GM10266 (cell line): ENCODE data around the gene TMEM178A.

Source experiments
- DNase-seq: peaks from one replicate; pipeline ENCODE4 v3.0.0; 2012; ENCODE audit errors: extremely low spot score
- TF ChIP-seq, protein P1 (sequence below): IDR thresholded peaks from 2 replicates; pipeline ENCODE4 v1.5.1; 2012; ENCODE audit warnings: mild to moderate bottlenecking, low read depth; ENCODE audit not compliant: control insufficient read depth, insufficient read depth; ENCODE audit errors: missing control alignments

The TMEM178A gene

DNA sequence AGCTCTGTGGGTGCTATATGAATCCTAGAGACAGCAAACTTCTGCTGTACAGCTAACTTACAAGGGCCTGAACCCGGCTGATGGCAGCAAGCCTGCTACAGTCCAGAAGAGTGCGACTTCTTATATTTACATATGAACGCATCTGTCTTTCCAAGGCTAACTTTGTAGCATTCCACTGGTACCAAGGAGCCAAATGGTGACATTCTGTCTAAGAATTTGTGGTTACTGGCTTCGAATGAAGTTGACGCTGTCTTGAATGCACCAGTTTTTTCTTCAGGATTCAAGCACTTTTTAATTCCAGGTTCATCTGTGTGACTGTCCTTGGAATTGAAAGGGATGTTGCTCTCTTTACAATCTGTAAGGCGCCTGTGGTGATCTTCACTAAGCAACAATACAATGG is 70.9 kb downstream of the TMEM178A start:
- TF ChIP-seq, protein P1, sequence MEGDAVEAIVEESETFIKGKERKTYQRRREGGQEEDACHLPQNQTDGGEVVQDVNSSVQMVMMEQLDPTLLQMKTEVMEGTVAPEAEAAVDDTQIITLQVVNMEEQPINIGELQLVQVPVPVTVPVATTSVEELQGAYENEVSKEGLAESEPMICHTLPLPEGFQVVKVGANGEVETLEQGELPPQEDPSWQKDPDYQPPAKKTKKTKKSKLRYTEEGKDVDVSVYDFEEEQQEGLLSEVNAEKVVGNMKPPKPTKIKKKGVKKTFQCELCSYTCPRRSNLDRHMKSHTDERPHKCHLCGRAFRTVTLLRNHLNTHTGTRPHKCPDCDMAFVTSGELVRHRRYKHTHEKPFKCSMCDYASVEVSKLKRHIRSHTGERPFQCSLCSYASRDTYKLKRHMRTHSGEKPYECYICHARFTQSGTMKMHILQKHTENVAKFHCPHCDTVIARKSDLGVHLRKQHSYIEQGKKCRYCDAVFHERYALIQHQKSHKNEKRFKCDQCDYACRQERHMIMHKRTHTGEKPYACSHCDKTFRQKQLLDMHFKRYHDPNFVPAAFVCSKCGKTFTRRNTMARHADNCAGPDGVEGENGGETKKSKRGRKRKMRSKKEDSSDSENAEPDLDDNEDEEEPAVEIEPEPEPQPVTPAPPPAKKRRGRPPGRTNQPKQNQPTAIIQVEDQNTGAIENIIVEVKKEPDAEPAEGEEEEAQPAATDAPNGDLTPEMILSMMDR = no peak

DNA sequence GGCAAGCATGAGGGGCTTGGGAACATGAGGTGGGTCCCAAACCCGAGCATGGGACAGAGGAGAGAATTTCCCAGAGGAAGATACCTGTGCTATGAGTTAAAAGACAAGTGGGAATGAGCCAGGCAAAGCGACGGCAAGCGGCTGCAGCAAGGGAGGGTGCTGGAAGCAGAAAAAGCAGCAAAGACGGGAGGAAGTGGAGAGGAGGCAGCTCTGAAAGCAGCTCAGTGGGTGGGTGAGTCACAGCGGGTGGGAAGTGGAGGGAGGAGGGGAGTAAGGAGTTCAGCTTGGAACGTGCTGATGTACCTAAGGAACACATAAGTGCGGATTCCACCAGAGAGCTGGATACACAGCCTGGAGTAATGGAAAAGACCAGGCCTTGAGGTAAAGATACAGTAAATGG is 71.9 kb downstream of the TMEM178A start:
- no peak for DNase-seq
- TF ChIP-seq, protein P1 = no peak

More for the DNA sequence above, 70.9 kb downstream of the TMEM178A start:
- DNase-seq = no peak

DNA sequence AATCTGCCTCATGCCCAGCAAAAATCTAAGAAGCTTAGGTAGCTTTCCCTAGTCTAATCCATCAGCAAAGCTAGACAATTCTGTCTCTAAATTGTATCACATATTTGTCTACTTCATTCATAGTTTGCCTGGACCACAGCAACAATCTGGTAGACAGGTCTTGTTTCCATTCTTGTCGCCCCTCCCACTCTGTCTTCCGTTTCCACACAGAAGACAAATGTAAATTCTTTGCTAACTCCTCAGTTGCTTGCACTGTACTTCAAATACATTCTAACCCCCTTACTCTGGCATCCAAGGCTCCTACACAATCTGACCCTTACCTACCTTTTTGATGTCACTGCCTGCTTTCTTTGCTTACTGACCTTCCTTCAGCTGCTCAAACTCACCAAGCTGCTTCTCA is 73.2 kb downstream of the TMEM178A start:
- DNase-seq = no peak
- TF ChIP-seq, protein P1 = no peak

DNA sequence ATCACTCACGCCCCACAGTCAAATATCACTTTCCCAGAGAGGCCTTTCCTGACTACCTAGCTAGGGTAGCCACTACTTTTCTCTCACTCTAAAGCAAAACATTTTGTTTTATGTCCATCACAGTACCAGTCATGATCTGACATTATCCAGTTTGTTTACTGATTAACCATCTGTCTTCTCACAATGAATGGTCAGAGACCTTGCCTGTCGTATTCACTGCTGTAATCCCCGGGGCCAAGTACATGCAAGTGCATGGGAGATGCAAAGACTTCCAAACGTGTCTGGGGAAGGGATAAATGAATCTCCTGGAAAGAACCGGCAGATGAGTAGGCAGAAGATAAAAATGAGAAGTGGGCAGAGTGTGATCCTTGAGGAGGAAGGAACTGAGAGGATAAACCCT is 73.7 kb downstream of the TMEM178A start:
- TF ChIP-seq, protein P1 = no peak
- no peak for DNase-seq

DNA sequence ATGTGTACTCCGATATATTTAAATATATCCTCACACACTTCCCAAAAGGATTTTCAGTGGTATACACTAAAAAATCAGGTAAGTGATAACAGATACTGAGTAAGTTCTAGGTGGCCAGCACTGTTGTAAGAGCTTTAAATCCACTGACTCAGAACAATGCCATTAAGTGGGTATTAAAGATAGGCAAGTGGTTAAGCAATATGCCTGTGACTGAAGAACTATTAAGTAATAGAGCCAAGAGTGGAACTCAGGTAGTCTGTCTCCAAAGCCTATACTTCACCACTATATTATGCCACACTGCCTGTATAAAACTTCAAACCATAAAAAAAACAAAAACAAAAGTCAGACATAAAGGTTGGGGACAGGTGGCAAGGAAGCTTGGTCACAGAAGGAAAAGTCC is 76.2 kb downstream of the TMEM178A start:
- no peak for DNase-seq

DNA sequence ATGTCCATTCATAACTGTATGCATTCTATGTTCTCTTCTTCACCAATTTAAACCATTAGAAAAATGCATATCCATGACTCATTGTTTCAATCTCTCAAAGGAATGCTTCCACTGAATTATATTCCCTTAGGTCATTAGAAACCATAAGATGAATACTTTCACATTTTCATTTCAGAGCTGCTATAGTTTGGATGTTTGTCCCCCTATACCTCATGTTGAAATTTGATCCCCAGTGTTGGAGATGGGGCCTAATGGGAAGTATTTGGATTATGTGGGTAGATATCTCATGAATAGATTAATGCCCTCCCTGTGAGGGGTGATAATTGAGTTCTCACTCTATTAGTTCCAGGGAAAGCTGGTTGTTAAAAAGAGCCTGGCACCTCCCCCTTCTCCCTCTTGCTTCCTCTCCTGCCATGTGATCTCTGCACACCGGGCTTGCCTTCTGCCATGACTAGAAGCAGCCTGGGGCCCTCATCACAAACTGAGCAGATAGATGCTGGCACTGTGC is 77.6 kb downstream of the TMEM178A start:
- TF ChIP-seq, protein P1 = no peak
- no peak for DNase-seq

More for the DNA sequence above, 76.2 kb downstream of the TMEM178A start:
- TF ChIP-seq, protein P1 = no peak

DNA sequence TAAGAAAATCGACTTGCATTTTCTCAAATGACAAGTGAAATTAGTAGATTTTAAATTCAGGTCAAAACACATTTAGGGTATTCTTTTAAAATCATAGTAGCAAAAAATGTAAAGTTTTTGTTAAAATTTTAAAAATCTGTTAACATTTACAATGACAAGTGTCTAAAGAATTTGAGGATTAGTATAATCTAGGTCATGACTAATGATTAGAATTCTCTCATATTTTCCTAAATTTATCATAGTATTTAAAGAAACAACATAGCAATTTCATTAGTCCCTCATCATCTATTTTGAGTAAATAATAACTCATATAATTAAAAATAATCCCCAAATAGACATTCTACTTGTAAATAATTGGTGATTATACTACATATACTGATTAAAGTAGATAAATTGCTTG is 89.7 kb downstream of the TMEM178A start:
- TF ChIP-seq, protein P1 = no peak

More for the DNA sequence above, 89.7 kb downstream of the TMEM178A start:
- DNase-seq = no peak
